Activated naive CD8-positive, alpha-beta T cell treated with anti-CD3 and anti-CD28 coated beads for 36 hours (primary cell): ENCODE measurements around the gene ODAD3. TPM values are rescaled to one million over a fixed set of nuclear protein-coding genes. Genes with fewer than 3 reads are reported as not detected.
A peak's percentile ranks its signal among the peaks of the same experiment; 100 is the strongest.
"Not testable (repeated sequence)": the region's sequence is repeated elsewhere in the genome, so short reads cannot be mapped to it uniquely, and the experiment has no call there.

Source experiments
- DNase-seq: peaks from one replicate; pipeline ENCODE4 v3.0.0; 2021
- H3K27ac Mint-ChIP-seq: one replicate; pipeline ENCODE4 v1.8.0; 2022; ENCODE audit warnings: mild to moderate bottlenecking, moderate library complexity, mixed read lengths
- H3K27me3 Mint-ChIP-seq: one replicate; pipeline ENCODE4 v1.8.0; 2022; ENCODE audit warnings: mild to moderate bottlenecking, mixed read lengths
- H3K36me3 Mint-ChIP-seq: one replicate; pipeline ENCODE4 v1.8.0; 2021; ENCODE audit warnings: mild to moderate bottlenecking, mixed read lengths
- H3K4me1 Mint-ChIP-seq: one replicate; pipeline ENCODE4 v1.8.0; 2021; ENCODE audit warnings: mixed read lengths
- H3K4me3 Mint-ChIP-seq: one replicate; pipeline ENCODE4 v1.8.0; 2022; ENCODE audit warnings: mild to moderate bottlenecking, moderate library complexity, mixed read lengths
- H3K9me3 Mint-ChIP-seq: one replicate; pipeline ENCODE4 v1.8.0; 2022; ENCODE audit warnings: mixed read lengths
- total RNA-seq, 2 experiments: library from RNA; stranded (reverse); gene quantifications; one replicate each; pipeline ENCODE4 v1.2.3, GENCODE V29; 2021

The ODAD3 gene
- under 1 TPM; 0.27 to 0.32 TPM for total RNA-seq

DNA sequence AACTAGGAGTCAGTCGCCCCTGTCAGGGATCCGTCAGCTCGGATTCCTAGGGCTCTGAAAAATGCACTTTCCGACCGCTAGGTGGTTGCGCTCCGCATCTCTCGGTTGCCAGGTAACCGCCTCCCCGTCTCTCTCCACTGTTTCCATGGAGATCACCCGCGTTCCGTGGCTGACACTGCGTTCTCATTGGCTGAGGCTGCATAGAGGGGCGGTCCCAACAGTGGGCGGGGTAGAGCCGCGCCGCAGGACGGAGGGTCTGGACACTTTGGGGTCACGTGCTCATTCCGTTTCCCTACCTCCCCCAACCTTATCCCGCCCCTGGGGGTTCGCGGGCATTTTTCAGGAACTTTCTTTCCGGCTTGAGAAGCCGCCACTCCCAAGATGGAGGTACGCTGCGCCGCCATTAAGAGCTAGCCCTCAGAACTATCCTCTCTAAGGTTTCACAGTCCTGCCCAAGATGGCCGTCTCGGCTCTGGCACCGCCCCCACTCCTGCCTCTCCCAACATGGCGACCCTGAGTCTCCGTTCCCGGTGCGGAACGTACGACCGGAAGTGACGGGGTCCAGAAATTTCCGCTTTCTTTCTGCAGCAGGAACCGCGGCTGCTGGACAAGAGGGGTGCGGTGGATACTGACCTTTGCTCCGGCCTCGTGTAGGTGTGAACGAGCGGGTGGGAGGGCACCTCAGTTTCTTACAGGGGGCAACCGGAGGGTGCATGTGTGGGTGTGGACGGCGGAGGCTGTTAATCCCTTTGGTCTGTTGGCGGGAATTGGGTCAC is at the start of gene ODAD3, which contains the start of gene PRKCSH:
ODAD3 (minus strand) TSS at position 65 of the 776 bp plus-strand sequence. CDS start 105 bp downstream, outside the sequence.
PRKCSH (plus strand) TSS at position 579 of the 776 bp plus-strand sequence. CDS start 483 bp downstream, outside the sequence.
- peak within 1 kb of the TSS; percentile 100 for H3K4me3 Mint-ChIP-seq
- peak; percentile 99 for DNase-seq
- peaks cover 2% of the 10 kb centered on the region for H3K27me3 Mint-ChIP-seq
- H3K36me3 Mint-ChIP-seq: peaks cover 24% of the 10 kb centered on the region
- no peaks in the 10 kb centered on the region for H3K9me3 Mint-ChIP-seq
- peaks cover 14% of the 10 kb centered on the region for H3K4me1 Mint-ChIP-seq
- peak within 1 kb of the TSS; percentile 100 for H3K27ac Mint-ChIP-seq

DNA sequence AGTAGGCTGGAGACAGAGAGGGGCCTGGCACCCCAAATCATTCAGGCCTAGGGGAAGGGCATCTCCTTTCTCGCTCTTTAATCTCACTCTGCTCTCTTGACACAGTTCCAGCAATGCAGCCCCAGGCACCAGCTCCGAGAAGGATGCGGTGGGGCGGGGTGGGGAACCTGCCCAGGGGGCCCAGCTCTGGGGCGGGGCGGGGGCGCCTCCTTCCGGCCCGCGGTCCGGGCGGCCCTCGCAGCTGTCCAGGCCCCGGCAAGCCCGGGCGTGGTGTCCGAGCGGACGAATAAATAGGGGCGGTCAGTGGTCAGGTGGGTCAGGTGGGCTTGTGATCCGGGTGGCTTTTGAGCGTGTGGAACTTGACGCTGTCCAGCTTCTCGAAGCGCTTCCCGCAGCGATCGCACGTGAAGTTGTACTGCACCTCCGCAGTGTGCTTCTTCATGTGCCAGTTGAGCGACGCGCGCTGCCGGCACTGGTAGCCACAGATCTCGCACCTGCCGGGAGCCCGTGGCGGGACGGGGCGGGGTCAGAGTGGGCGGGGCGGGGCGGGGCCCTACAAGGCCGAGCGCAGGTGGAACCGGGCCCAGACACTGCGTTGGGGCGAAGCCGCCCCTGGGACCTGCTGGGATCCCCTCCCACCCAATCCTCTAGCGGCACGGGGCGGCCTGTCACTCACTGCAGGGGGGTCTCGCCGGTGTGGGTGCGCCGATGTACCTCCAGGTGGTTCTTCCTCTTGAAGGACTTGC is 48.6 kb upstream of the ODAD3 start:
- H3K27me3 Mint-ChIP-seq: peaks cover 31% of the 10 kb centered on the region
- peaks cover 16% of the 10 kb centered on the region for H3K36me3 Mint-ChIP-seq
- no peaks in the 10 kb centered on the region for H3K9me3 Mint-ChIP-seq
- H3K4me3 Mint-ChIP-seq: no peak overlapping the region
- no peak for DNase-seq
- no peak overlapping the region for H3K27ac Mint-ChIP-seq
- H3K4me1 Mint-ChIP-seq: peaks cover 18% of the 10 kb centered on the region

DNA sequence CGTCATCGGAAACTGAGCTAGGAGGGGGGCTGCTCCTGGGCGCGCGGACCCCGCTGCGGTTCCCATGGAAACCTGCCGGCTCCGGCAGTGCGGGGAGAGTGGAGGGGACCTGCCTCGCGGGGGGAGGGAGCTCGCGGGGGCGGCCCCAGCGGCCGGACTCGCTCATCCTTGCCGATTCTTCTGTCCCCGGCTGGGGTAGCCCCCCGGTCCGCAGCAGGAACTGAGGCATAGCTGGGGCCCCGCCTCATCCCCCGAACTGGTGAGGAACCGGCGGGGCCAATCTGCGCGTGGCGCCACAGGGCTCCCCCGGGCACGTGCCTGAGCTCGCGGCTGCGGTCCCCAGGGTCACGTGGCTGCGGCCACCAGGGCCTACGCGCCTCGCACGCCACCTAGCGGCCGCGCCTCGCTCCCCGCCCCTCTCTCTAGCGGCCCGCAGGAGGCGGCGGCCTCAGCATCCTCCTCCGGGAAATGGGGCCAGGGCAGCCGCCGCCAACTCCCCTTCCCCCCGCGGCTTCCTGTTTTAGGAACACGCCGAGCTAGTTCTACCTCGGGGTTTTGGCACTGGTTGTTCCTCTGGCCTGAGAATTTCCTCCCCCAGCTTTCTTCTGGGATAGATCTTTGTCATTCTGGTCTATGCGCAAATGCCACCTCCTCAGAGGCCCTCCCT is 47.6 kb upstream of the ODAD3 start:
- peaks cover 38% of the 10 kb centered on the region for H3K27me3 Mint-ChIP-seq
- H3K27ac Mint-ChIP-seq: peak overlapping the region; percentile 82
- peak; percentile 92 for DNase-seq
- no peaks in the 10 kb centered on the region for H3K9me3 Mint-ChIP-seq
- H3K4me1 Mint-ChIP-seq: peaks cover 18% of the 10 kb centered on the region
- peak overlapping the region; percentile 74 for H3K4me3 Mint-ChIP-seq
- H3K36me3 Mint-ChIP-seq: peaks cover 16% of the 10 kb centered on the region

DNA sequence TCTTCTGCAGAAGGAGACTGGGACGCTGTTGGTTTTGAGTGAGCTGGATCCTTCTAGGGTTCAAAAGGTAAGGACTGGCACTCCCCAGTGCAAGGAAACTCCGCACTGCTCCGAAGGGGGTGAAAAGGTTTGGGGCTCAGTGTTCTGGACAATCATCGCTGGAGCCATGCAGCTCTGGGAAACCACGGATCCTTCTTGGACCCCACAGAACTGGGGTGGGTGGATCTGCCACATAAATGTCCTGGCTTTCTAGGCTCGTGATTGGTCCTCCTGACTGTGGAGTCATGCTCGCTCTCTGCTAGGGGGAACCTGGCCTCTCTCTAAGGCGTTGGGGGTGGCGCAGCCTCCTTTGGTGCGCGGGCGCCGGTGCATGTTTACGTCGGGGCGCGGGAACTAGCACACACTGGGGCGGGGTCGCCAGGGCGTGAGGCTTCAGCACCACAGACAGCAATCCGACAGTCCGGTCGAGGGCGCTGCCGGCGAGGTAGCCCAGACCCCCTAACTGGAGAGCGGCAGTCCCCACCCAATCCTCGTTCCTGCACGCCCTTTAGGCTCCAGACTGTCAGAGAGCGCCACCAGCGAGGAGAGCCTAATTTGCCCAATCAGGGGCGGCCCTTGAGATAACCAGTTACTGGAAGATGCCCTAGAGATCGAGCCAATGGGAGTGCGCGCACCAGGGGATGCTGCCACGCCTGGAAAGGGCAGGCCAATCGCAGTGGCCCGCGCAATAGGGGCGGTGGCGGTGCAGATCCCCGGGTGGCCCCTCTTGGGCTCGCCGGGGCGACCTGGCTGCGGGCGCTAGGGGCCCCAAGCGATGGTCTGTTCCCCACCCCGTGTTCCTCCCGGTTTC is 46.8 kb upstream of the ODAD3 start:
- H3K4me3 Mint-ChIP-seq: peak overlapping the region; percentile 74
- DNase-seq: peak; percentile 91
- H3K27ac Mint-ChIP-seq: peak overlapping the region; percentile 82
- H3K27me3 Mint-ChIP-seq: peaks cover 42% of the 10 kb centered on the region
- H3K9me3 Mint-ChIP-seq: no peaks in the 10 kb centered on the region
- H3K36me3 Mint-ChIP-seq: peaks cover 16% of the 10 kb centered on the region
- peaks cover 18% of the 10 kb centered on the region for H3K4me1 Mint-ChIP-seq

DNA sequence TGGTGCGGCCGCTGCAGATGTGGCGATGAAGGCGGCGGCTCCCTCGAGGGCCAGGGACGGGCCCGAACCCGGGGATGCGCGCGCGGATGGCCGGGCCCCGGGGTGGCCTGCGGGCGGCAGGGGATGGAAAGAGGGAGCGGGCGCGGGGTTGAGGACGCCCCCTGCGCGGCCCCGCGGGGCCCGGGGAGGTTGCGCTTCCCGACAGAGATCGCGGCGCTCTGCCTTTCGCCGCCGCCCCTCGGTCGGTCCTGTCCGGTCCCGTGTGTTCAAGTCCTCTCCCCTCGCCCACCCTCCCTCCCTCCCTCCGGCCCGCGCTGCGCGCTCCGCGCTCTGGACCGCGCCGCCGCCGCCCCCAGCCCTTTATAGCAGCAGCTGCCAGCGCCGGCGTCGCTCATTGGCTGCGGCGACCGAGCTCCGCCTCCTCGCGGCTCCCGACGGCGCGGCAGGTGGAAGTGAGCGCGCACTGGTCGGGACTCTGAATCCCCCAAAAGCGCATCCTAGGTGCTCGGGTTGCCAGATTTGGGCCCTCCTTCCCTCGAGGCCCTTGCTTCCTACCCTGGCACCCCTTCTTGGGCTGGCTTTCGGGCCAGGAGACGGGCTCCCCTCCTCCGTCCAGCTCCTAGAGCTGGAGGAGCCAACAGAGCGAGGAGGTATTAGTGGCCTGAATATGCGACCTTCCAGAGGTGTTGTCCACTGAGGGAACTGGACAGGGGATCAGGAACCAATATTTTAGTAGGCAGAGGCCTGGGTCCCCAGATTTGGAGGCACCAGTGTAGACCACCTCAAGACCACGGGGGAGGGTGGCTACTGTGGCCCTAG is 46.0 kb upstream of the ODAD3 start, which contains the start of gene ELAVL3:
ELAVL3 (minus strand) TSS at position 332 of the 819 bp plus-strand sequence. CDS start 438 bp downstream, outside the sequence.
- Mint-ChIP-seq H3K4me3 (peak within 1 kb of the TSS; percentile 74), H3K27me3 (peaks cover 44% of the 10 kb centered on the region), H3K27ac (no peak within 1 kb of the TSS), H3K36me3 (peaks cover 16% of the 10 kb centered on the region), H3K9me3 (no peaks in the 10 kb centered on the region), H3K4me1 (peaks cover 18% of the 10 kb centered on the region)
- DNase-seq: no peak

DNA sequence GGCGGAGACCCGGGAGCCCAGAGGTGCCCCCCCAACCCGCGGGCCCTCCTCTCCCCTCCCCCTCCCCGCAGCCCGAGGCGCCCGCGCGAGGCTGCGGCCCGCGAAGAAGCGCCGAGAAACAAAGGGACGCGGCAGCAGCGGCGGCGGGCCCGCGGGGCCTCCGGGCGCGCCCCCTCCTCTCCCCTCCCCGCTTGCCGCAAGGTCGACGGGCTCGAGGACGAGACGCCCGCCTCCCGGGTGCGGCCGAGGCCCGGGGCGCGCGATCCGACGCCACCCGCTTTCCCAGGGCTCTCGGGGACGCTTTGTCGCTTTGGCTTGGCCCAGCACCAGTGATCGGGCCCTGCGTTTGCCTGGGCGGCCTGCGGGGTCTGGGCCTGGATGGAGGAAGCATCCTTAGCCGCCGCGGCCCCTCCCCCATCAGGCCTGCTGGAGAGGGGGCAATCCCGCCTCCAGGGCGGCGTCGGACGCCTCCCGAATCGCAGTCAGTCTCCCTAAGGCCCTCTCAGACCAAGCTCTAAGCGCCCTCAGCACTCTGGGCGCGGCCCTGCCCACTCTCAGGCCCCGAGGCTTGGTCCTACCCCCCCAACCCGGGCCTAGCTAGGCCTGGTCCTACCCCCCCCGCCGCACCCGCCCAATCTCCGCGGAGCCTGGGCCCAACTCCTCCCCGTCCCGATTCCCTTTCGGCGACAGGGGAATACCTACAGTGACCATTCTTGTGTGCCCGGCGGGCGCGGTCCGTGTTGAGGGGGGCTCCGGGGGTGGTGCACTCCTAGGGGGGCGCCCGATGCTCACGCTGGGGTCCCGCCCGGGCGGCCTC is 45.2 kb upstream of the ODAD3 start:
- no peak for DNase-seq
- Mint-ChIP-seq H3K27ac (no peak overlapping the region), H3K4me1 (peaks cover 18% of the 10 kb centered on the region), H3K9me3 (no peaks in the 10 kb centered on the region), H3K27me3 (peaks cover 47% of the 10 kb centered on the region), H3K4me3 (no peak overlapping the region), H3K36me3 (peaks cover 11% of the 10 kb centered on the region)

DNA sequence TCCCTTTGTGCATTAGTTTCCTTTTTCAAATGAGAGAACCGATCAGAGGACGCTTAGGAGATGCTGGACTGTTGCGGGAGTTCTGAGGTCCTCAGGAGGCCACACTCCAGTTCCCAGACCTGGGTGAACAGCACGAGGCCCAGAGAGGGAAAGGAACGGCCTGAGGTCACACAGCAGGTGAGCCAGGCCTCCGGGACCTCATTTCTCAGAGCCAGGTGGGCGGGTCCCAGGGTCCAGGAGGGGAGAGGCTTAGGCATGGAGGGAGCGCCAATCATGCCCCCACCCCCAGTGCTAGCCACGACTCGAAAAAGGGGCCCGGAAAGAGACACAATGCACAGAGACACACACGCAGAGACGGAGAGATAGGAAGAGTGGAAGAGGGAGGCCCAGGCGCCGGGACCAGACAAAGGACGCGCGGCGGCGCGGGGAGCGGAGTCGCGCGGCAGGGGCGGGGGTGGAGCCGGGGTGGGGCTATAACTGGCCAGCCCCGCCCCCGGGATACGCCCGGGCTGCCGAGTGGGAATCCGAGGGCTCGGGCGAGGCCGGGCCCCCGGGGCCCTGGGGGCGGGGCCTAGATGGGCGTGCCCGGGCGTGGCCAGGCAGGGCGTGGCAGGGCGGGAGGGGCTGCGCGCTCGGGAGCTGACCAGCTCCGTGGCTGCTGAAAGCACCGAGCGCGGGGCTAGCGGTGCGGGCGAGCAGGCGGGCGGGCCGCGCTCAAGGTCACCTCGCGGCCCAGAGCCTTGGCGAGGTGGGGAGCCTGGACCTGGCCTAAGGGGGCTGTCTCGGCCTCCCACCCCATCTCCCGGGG is 44.4 kb upstream of the ODAD3 start:
- Mint-ChIP-seq H3K36me3 (peaks cover 6% of the 10 kb centered on the region), H3K27me3 (peaks cover 47% of the 10 kb centered on the region), H3K4me3 (no peak overlapping the region), H3K4me1 (peaks cover 18% of the 10 kb centered on the region), H3K9me3 (no peaks in the 10 kb centered on the region), H3K27ac (no peak overlapping the region)
- peak; percentile 57 for DNase-seq

DNA sequence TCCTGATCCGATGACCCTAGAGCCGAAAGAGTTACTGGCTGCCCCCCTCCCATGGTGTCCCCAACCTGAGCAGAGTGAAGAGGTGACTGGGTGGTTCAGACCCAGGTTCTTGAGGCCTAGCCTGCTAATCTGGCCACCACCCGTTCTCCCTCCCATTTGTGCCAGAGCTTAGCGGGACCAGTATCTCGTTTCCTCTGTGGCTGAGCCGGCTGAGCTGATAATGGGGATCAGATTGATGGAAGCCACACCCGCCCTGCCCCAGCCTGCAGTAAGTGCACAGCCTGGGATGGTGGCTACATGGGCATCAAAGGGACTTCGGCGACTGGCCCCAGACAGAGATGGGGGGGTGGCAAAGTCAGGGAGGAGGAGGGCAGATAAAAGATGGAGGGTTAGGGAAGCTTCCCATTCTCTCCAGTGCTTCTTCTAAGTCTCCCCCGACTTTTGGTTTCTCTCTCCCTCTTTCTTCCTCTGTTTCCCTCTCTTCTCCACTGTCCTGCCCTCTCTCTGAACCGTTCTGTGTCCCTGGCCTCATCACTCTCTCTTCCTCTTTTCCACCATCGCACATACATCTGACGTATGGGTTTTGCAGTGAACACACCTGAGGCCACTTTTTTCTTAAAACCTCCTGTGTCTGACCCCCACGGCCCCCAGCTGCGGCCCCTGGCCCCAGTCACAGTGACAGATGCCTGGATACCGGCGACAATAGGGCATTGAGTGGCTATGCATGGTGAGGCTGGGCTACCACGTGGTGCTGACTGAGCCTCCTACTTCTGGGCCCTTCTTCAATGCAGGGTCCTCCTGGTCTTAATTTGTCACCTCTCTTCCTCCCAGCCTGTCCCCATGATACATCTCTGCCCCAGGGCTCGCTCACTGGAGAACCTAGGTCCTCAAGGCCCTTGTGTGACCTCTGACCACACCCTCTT is 43.5 kb upstream of the ODAD3 start:
- H3K4me3 Mint-ChIP-seq: no peak overlapping the region
- no peak for DNase-seq
- no peak overlapping the region for H3K27ac Mint-ChIP-seq
- H3K9me3 Mint-ChIP-seq: no peaks in the 10 kb centered on the region
- peaks cover 3% of the 10 kb centered on the region for H3K36me3 Mint-ChIP-seq
- H3K27me3 Mint-ChIP-seq: peaks cover 49% of the 10 kb centered on the region
- peaks cover 18% of the 10 kb centered on the region for H3K4me1 Mint-ChIP-seq

DNA sequence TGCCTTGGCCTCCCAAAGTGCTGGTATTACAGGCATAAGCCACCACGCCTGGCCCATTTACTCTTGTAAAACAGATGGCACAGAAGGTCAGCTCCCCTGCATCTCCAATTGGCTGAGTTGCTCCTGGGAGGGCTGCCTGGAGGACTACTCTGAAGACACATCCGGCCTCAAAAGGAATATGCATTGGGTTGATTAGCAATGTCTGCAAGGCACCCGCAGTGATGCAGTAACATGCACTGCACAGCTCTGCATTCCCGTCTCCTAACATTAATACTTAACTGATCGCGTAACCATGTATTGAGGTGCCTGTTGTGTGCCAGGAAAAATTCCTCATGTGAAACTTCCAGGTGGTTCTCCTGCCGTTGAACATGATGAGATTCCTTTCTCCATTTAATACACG is 40.9 kb upstream of the ODAD3 start:
- Mint-ChIP-seq H3K27me3 (peaks cover 36% of the 10 kb centered on the region), H3K4me3 (no peak overlapping the region), H3K4me1 (no peaks in the 10 kb centered on the region), H3K27ac (no peak overlapping the region), H3K36me3 (no peaks in the 10 kb centered on the region), H3K9me3 (no peaks in the 10 kb centered on the region)
- DNase-seq: no peak

DNA sequence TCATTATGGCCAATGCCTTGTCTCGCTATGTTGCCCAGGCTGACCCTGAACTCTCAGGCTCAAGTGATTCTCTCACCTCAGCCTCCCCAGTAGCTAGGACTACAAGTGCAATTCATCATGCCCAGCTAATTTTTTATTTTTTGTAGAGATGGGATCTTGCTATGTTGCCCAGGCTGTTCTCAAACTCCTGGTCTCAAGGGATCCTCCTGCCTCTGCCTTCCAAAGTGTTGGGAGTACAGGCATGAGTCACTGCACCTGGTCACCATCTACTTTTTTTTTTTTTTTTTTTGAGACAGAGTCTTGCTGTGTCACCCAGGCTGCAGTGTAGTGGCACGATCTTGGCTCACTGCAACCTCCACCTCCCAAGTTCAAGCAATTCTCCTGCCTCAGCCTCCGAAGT is 40.4 kb upstream of the ODAD3 start:
- not testable (repeated sequence) for H3K27ac Mint-ChIP-seq, DNase-seq, H3K4me1 Mint-ChIP-seq, H3K36me3 Mint-ChIP-seq, H3K4me3 Mint-ChIP-seq, H3K9me3 Mint-ChIP-seq
- peaks cover 36% of the 10 kb centered on the region for H3K27me3 Mint-ChIP-seq

DNA sequence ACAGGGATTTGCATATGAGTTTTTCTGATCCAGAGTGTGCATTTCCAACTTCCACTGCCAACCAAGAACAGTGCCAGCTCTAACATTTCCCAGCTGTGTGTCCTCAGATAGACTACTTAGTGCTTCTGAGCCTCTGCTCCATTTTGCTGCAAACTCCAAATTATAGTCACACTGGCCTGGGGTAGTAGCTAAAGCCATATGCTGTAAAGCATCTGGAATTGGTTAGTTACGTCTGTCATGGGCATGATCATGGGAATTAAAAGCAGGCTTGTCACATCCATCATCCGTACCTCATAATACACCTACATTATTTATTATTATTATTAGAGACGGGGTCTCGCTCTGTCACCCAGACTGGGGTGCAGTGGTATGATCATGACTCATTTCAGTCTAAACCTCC is 38.8 kb upstream of the ODAD3 start:
- peaks cover 29% of the 10 kb centered on the region for H3K27me3 Mint-ChIP-seq
- H3K9me3 Mint-ChIP-seq: no peaks in the 10 kb centered on the region
- H3K36me3 Mint-ChIP-seq: no peaks in the 10 kb centered on the region
- no peak overlapping the region for H3K4me3 Mint-ChIP-seq
- no peak overlapping the region for H3K27ac Mint-ChIP-seq
- no peaks in the 10 kb centered on the region for H3K4me1 Mint-ChIP-seq
- DNase-seq: no peak
